ENCODE measurements around the gene KLRC3. TPM values are rescaled to one million over a fixed set of nuclear protein-coding genes. Genes with fewer than 3 reads are reported as not detected.

Gene KLRC3
- total and polyA plus RNA-seq, 2 donors (not counting 3 experiments of a cell fraction or from before 2014, with no cell fraction given) = not detected

DNA sequence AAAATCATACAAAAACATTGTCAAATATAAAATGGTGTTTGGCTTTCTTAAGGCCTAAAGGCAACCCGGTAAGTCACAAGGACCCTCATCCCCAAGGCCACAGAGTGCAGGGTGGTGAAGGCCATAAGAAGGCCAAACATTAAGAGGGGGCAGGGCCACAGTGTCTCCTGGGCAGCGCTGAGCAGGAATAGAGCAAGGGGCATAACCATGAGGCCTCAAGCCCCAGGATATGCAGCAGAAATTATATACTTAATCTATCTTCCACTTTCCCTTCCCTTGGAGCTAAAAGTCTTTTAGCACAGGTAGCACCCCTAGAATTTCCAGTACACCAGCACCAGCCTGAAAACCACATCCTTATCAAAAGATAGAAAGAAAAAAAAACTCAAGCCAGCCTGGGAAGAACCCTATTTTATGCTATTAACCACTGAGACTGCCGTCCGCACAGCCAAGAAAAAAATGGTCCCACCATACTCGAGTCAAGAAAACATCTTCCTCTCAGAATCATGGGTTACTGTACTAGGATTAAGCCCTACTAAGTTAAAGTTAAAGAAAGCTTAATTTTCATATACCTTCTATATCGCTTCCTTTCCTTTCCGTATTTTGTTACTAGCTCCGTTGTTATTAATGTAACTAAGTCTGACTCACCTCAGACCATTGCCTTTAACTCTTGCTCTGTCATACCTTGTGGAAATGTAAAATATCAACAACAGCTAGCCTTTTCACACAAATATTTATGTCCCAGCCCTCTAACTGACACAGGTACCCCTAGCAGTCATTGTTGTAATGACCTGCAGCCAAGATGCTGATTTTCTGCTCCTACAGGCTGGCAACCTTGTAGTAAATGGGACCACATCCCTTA, 50.6 kb downstream of the KLRC3 start:
- DNase-seq (ENCODE audit: low read depth, low spot score) = no peak
- dilution Hi-C loops (cut with MboI; ENCODE audit: extremely low pct_ligation_motif_present, low sequenced_read_pairs) = no loop called here
- no peaks in the 10 kb centered on the region for H3K27me3 ChIP-seq (ENCODE audit: control insufficient read depth in 2 of 2, insufficient read depth in 2 of 2, low read length in 2 of 2)
- no peaks in the 10 kb centered on the region for H4K20me1 ChIP-seq (replicated peaks; ENCODE audit: control insufficient read depth, extremely low read depth, insufficient read depth, low read length)
- no peaks in the 10 kb centered on the region for H3K9me3 ChIP-seq (replicated peaks; ENCODE audit: control insufficient read depth, insufficient read depth, low read length)
- H3K9me1 ChIP-seq (replicated peaks; ENCODE audit: control insufficient read depth, extremely low read depth, insufficient read depth, low read length) = no peaks in the 10 kb centered on the region
- H2AFZ ChIP-seq (ENCODE audit: low read depth, low read length) = no peak overlapping the region
- H3K27ac ChIP-seq (ENCODE audit: insufficient read depth, low read depth, low read length) = no peak overlapping the region
- intact Hi-C loops (cut with micrococcal nuclease) = loop anchor here (10.0 kb wide), 1 partner anchor 355 kb away; the partner anchor contains the start of gene CLEC12B
- no peak overlapping the region for H3K9ac ChIP-seq (replicated peaks; ENCODE audit: extremely low read depth, insufficient read depth, low read length)
- H3K36me3 ChIP-seq (ENCODE audit: control insufficient read depth in 2 of 2, extremely low read depth in 1 of 2, insufficient read depth in 2 of 2, low read length in 2 of 2) = no peaks in the 10 kb centered on the region
- BruUV-seq (replicated peaks) = no TSS peak
- ChIA-PET CTCF (no interaction called here), POLR2A (no interaction called here)
- H3K4me1 ChIP-seq (ENCODE audit: control insufficient read depth, extremely low read depth, insufficient read depth, low read length) = peaks cover 17% of the 10 kb centered on the region
- TF ChIP-seq GATA2 (IDR thresholded peaks at IDR 0.05; ENCODE audit: insufficient read depth, insufficient read length, low read depth, low read length) = no peak
- no peak for TF ChIP-seq FOS (IDR thresholded peaks at IDR 0.05; ENCODE audit: borderline replicate concordance, insufficient read depth, low read length)
- no peak for TF ChIP-seq JUN (IDR thresholded peaks at IDR 0.05; ENCODE audit: borderline replicate concordance, insufficient read depth, insufficient read length, low read depth)
- no peak for TF ChIP-seq EZH2 (IDR thresholded peaks at IDR 0.05; ENCODE audit: borderline replicate concordance, low read depth, low read length, severe bottlenecking)
- no peak for TF ChIP-seq MYC (IDR thresholded peaks at IDR 0.05; ENCODE audit: low read depth, low read length)
- TF ChIP-seq, protein P1, sequence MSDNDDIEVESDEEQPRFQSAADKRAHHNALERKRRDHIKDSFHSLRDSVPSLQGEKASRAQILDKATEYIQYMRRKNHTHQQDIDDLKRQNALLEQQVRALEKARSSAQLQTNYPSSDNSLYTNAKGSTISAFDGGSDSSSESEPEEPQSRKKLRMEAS (IDR thresholded peaks at IDR 0.05; ENCODE audit: insufficient read depth, insufficient read length) = no peak
- no peak for TF ChIP-seq POLR2AphosphoS5 (IDR thresholded peaks at IDR 0.05; ENCODE audit: insufficient read depth, low read depth, low read length)
- TF ChIP-seq, protein P2, sequence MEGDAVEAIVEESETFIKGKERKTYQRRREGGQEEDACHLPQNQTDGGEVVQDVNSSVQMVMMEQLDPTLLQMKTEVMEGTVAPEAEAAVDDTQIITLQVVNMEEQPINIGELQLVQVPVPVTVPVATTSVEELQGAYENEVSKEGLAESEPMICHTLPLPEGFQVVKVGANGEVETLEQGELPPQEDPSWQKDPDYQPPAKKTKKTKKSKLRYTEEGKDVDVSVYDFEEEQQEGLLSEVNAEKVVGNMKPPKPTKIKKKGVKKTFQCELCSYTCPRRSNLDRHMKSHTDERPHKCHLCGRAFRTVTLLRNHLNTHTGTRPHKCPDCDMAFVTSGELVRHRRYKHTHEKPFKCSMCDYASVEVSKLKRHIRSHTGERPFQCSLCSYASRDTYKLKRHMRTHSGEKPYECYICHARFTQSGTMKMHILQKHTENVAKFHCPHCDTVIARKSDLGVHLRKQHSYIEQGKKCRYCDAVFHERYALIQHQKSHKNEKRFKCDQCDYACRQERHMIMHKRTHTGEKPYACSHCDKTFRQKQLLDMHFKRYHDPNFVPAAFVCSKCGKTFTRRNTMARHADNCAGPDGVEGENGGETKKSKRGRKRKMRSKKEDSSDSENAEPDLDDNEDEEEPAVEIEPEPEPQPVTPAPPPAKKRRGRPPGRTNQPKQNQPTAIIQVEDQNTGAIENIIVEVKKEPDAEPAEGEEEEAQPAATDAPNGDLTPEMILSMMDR (IDR thresholded peaks at IDR 0.05; ENCODE audit: extremely low read depth in 1 of 2, insufficient read depth in 1 of 2, low read depth in 1 of 2, low read length in 2 of 2) = no peak
- H3K79me2 ChIP-seq (ENCODE audit: control insufficient read depth, insufficient read depth, low read length) = no peaks in the 10 kb centered on the region
- H3K4me3 ChIP-seq (replicated peaks in 1 of 3; ENCODE audit: insufficient read depth in 1 of 3, low read depth in 1 of 3, low read length in 3 of 3) = no peak overlapping the region
- H3K4me2 ChIP-seq (ENCODE audit: insufficient read depth, low read length) = no peak overlapping the region
- no peak for FAIRE-seq

Measured in endothelial cell of umbilical vein (primary cell).